MV-4-11 (cell line): Measurements from ENCODE around the gene ZNF302.
"Not testable (repeated sequence)": the region's sequence is repeated elsewhere in the genome, so short reads cannot be mapped to it uniquely, and the experiment has no call there.

Source experiments
- DNase-seq: peaks from one replicate; lab custom pipeline; 2025; lab: John Stamatoyannopoulos, UW

The ZNF302 gene

DNA sequence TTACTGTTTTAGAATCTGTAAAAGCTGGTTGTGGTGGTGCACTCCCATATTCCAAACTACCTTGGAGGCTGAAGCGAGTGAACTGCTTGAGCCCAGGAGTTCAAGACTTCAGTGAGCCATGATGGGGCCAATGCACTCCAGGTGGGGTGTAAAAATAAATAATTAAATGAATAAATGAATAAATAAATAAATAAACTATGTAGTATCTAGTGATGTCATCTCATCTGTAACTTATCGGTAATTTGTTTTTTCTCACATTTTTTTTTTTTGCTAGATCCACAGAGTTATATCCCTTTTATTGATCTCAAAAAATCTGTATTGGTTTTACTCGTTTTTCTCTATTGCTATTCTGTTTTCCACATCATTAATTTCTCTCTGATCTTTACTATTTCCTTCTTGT lies 5.5 kb upstream of the ZNF302 start:
- DNase-seq = no peak

DNA sequence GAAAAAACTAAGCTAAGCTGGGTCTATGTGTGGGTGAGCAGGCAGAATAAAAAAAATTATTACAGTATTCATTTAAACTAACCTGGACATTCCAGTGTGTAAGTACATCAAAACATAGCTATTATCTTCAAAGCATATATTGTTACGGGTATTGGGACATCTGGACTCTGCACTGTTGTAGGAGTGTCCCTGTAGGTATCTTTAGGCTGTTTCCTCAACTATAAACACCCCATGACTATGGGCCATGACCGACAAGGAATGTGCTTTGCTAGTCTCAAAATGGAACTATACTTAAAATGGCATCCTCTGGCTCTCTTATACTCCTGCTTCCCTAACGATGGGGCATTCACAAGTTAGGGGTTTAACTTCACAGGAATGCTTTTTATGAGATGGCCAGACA lies 3.9 kb upstream of the ZNF302 start:
- no peak for DNase-seq

DNA sequence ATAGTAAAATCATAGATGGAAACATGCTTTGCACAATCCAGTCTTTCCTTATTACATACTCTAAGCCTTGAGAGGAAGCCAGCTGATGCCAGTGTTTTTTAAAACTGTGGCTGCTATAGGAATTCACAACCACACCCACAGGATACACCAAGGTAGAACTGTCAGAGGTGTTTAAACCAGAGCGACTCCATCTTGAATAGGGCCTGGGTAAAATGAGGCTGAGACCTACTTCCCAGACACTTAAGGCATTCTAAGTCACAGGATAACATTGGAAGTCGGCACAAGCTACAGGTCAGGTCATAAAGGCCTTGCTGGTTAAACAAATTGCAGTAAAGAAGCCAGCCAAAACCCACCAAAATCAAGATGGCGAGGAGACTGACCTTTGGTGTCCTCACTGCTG lies 2.2 kb upstream of the ZNF302 start:
- DNase-seq = no peak

DNA sequence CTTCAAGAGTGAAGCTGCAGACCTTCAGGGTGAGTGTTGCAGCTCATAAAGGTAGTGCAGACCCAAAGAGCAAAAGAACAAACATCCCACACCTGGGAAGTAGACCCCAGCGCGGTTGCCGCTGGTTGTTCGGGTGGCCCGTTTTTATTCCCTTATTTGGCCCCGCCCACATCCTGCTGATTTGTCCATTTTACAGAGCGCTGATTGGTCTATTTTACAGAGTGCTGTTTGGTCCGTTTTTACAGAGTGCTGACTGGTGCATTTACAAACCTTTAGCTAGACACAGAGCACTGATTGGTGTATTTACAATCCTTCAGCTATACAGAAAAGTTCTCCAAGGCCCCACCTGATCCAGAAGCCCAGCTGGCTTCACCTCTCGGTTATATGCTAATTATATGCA lies 1.6 kb upstream of the ZNF302 start:
- DNase-seq = no peak

DNA sequence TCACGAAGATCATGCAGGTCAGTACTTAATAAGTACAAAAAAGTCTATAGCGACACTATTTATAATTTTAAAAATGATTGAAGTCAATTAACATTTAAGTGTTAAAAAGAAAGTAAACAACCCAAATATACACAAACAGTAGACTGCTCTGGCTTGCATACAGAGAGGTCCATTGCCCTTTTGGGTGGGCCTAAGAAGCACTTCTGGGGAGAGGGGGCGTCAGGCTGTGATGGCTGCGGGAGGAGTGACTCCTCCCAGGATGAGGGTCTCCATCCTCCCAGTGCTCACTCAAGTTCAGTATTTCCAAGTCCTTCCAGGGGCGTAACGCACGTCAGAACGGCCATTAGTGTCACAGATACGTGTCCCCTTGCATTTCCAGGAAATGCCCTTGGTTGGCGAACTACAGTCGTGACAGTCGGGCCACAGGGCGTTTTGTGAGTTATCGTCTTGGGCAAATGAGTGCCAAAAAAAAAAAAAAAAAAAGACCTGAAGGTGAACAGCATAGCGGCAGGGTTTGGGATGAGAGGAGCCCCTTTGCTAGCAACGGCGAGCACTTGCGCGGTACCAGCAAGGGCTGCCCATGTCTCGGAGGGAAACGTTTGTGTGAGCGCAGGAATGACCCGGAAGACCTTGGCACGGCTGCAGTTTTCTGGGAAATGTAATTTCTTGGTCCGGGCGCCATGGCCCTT lies 637 bp upstream of the ZNF302 start, which contains the start of gene SCGB2B2:
SCGB2B2 (minus strand) TSS at position 463 of the 689 bp plus-strand sequence. CDS start 82,596 bp downstream, outside the sequence.
- DNase-seq = peak; percentile 77

DNA sequence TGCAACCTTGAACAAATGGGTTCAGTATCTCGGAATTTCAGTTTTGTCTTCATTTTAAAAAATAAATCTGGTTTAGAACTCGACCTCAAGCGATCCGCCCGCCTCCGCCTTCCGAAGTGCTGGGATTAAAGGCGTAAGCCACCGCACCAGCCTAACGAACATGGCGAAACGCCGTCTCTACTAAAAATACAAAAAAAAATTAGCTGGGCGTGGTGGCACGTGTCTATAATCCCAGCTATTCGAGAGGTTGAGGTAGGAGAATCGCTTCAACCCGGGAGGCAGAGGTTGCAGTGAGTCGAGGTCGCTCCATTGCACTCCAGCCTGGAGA lies 571 bp downstream of the ZNF302 start:
- DNase-seq = no peak

DNA sequence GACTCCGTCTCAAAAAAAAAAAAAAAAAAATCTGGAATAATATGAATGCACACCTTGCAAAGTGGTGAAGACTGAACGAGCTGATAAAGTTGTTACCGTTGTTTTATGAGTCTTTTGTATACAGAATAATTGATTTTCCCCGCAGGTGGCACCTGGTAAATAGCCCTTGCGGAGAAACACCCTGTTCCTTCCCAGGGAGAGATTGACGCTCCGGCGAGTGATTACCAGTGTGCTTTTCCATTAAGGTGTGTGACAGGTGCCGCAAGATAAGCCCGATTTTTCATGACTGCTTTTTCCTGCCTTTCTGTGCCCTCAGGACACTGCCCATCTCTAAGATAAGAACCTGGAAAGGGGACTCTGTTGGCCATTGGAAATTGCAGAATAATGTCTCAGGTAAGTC lies 943 bp downstream of the ZNF302 start:
- DNase-seq = no peak

DNA sequence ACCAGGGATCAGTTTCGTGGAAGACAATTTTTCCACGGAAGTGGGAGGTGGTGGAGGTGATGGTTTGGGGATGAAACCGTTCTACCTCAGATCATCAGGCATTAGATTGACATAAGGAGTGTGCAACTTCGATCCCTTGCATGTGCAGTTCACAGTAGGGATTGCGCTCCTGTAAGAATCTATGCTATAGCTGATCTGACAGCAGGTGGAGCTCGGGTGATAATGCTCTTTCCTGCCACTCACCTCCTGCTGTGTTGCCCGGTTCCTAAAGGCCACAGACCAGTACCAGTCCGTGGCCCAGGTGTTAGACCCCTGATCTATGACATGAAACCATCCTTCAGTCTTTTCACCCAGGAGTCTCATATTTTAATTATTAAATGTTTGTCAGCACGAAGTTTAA lies 4.0 kb downstream of the ZNF302 start:
- no peak for DNase-seq

DNA sequence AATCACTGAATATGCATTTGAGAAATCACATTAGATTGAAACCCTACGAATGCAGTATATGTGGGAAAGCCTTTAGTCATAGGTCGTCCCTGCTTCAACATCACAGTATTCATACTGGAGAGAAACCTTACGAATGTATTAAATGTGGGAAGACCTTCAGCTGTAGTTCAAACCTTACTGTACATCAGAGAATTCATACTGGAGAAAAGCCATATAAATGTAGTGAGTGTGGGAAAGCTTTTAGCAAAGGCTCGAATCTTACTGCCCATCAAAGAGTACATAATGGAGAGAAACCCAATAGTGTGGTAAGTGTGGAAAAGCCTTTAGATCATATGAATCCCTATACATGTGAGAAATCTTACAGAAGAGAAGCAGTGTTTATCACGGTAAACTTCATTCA lies 7.8 kb downstream of the ZNF302 start:
- not testable (repeated sequence) for DNase-seq

DNA sequence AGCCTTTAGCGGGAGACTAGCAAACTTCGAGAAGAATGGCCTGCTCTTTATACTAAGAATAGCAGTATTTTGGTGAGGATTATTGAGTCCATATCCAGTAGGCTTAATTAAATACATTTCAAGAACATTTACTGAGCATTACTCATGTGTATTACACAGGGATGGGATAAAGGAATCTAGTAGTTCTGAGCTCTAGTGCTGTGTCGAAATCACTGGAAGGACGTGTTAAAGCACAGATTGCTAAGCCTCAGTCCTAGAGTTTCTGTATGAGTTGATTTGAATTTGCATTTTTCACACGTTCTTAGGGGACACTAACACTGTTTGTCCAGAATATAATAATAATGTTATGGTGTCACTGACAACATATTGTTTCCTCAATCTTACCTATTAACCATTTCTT lies 9.0 kb downstream of the ZNF302 start:
- no peak for DNase-seq

DNA sequence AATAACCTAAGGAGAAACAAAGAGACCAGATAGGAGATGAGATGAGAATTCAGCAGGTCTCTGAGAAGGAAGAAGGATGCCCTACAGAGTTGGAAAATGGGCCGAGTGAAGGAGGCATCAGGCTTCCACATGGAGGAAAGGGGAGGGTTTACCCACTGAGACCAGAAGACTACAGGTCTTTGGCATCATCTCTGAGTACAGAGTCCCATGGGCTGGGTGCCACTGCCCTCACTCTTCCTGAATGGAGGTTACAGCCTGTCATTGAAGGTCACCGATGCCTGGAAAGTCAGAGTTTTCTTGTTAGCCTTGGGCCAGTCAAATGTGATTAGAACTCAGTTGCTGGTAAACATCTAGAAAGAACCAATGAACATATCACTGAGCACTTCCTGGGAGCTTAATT lies 9.9 kb downstream of the ZNF302 start:
- no peak for DNase-seq

DNA sequence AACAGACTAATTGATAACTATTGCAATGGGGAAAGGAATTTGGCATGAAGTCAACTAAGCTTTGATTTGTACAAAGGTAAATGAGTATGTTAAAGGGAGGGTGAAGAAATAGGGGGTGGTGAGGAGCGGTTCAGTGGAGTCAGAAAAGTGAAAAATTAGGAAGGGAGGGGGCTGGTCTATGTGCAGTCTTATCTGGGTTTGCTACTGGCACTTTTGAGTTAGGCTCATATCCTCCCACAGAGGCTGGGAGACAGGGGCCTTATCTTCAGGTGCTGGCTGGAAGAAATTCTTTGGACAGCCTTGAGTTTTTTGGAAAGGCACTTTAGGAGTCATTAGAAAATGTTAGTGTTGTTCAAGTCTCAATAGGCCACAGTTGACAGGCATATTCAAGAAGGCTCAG lies 11.1 kb downstream of the ZNF302 start:
- no peak for DNase-seq

DNA sequence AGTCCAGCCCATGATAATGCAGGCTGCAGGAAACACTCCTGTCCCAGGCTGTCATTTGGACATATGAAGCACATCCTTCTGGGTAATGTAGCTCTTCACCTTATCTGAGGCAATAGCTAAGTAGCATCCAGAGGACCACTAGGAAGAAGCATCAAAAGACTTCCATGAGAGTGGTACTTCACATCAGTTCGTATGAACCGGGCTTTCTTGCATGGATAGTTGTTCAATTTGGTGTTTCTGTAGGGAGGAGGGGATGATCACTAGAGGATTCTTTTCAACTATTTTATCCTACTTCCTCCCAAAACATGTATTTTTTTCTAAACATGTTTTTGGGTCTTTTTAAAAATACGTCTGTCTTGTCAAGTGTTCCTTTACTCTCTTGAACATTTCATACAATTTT lies 12.9 kb downstream of the ZNF302 start:
- DNase-seq = no peak

DNA sequence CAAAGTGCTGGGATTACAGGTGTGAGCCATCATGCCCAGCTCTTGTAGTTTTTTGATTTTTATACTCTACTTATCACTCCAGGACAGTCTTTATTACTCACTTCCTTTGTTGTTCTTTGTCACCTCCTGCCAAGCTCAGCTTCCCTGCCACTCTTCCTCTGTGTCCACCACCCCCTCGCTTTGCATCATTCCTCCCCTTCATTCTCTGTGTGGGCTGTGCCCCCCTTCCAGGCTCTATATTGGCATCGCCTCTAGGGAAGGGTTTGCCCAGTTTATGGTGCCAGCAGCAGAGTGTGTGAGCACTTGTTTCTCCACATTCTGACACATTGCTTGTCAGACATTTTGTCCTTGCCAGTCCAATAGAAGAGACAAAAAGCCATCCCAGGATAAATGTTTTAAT lies 15.1 kb downstream of the ZNF302 start:
- DNase-seq = no peak

DNA sequence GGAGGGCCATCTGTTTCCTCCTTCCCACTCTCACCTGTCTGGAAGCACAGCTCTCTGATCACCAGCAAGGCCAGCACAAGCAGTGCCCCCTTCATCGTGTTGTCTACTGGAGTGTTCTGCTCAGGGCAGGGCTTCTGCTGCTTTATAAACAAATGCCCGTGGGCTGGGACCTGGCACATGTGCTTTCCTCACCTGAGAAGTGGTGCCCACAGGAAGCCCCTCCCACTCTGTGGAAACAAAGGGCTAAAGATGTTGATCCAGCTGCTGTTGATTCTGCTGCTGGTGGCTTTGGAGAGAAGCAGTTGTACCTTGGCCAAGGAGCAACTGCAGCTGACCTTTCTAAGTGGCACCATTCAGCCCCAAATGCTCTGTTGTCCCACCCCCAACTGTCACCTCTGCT lies 30.2 kb downstream of the ZNF302 start:
- no peak for DNase-seq

DNA sequence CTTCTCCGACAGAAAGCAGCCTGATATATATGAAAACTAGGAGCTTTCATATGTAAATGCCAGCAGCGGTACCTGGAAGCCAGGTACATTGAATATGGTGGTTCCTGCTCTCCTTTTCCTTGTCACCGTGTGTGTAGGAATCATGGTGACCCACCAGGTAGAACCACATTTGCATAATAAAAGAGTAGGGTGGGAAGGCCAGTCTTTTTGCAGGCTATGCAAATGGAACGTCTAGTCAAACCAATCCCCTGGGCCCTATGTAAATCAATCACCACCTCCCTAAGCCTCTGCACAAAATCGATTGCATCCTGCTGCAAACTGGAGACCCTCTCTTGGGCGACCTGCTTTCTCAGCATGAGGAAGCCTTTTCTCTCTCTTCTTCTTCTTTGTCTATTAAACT lies 34.4 kb downstream of the ZNF302 start:
- DNase-seq = no peak

DNA sequence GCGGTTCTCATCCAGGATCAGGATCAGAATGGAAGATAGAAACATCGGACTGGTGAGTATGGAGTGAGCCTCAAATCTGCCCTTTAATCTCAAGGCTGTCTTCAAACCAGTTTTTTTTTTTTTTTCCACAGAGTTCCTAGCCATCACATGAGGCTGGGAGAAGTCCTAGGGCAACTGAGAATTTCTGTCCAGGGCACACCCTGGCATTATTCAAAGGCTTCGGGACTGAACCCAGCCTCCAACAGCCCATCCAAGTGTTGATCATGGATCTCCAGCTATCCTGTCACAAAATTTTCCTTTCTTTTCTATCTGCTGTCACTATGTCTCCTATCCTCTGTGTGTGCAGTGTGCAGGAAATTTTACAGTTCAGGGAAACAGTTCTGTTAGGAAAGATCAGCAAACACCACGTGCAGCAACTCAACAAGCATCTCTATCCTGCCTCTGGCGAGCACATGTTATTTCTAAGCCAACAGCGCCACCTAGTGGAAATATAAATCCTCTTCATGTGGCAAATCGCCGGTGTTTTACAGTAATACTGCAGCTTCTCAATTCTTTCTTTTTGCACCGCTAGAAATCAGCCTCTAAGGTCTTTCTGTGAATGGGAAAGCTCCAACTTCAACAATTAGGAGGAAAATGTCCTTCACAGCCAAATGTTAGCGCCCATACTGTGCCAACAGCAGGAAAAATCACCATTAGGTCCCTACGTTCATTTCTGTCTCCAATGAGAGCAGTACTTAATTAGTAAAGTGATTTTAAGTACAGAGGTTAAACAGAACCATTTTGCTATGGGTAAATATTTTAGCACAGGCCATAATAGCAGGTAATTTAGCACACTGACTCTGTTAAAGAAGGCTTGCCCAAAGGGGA lies 35.1 kb downstream of the ZNF302 start:
- DNase-seq = peak; percentile 78

DNA sequence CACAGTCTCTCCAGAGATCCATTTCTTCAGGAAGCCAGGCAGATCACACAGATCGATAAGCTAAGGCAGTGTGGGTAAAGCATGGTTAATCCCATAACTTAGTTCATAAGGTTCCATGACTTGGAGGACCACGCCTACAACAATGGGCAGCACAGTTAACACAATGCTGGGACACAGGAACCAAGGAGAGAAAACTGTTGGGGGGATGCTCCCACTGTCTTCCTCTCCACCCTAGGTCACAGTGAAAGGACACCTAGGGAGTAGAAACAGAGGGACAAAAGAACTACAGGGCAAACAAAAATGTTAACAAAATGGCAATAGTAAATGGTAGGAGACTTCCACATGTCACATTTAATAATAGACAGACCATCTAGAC lies 35.8 kb downstream of the ZNF302 start:
- DNase-seq = no peak

DNA sequence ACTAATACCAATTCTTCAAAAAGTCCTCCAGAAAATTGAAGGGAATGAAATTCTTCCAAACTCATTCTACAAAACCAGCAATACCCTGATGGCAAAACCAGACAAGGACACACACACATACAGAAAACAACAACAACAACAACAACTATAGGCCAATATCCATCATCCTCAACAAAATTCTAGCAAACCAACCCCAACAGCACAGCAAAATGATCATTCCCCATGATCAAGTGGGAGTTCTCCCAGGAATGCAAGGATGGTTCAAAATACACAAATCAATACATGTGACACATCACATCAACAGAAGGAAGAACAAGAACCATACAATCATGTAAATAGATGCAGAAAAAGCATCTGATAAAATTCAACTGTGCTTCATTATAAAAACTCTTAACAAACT lies 37.9 kb downstream of the ZNF302 start:
- DNase-seq = no peak

DNA sequence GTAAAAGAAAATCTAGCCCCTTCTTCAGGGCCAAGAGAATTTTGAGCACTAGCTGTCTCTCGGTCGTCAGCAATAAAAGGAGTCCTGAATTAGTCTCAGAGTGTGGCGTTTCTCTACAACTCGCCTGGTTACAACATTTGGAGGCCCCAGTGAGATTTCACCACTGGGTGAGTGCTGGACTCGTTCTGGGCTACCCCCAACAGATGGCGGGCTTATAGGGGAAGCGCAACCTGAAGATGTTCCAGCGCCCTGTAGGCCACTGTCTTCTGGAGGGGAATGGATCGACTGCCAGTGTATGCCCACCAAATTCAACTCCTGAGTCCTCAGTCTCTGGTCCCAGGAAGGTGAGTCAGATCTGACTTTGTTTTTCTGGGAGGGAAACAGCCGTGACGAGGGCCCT lies 44.9 kb downstream of the ZNF302 start:
- no peak for DNase-seq

DNA sequence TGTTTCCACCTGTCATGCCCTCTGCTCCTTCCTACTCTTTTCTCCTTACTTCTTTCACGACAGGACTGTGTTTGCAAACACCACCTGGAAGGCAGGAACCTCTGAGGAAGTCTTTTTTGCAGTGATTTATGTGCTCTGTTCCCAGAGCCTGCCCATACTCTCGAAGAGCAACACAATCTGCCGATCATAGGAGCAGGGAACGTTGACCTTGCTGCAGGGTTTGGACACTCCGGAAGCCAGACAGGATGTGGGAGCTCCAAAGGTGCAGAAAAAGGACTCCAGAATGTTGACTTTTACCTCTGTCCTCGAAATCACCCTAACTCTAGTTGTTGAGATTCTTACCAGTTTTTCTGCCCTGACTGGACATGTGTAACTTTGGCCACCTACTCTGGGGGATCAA lies 47.9 kb downstream of the ZNF302 start:
- DNase-seq = no peak

DNA sequence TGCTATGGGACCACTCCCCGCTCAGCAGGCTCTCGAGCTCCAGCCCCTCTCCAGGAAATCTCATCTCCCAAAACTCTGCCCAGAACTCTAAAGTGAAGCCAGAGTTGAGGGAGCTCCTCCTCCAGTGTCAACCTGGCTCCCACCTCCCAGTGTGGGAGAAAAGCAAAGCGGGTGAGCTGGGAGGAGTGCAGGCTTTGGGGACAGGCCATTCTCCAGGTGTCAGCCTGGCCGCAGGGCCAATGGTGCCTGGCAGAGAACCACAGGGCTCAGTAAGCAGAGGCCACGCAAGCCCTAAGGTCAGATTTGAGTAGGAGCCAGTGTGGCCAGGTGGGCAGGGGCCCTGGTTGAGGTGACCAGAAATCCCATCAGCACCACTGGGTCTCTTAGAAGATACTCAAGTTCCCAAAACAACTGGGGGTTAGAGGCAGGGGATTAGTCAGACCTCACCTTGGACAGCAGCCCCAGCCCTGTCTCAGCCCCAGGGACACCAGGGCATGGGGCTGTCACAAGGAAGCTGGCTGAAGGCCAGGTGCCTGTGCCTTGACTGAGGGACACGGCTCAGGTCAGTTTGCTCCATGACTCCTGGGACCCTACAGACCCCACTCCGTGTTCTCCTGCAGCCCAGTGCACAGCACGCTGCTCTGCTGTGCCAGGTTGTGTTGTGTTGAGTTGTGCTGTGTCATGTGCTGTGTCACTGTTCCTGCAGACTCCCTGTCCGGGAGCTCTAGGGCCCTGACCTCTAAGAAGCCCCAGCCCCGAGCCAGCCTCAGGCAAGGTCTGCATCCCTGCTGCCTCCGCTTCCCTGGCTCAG lies 53.7 kb downstream of the ZNF302 start:
- DNase-seq = no peak

DNA sequence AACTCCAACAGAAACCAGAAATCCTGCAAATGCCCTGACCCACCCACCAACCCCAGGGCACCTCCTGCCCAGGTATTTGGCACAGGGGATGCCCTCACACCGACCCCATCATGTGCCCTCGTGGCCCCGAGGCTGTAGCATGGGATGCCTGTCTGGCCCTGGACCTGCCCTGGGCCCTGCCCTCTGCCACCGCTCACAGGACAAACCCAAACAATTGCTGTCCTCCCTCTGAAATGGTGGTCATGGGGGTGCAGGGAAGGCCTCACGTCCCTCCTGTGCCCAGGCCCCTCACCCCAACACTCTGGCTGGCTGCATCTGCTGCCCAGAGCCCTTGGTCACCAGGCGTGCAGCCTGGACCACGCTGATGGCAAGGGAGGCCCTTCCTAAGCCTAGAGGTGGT lies 54.5 kb downstream of the ZNF302 start:
- DNase-seq = no peak
